Measurements from ENCODE around the gene OGFR.

Gene OGFR

GRCh38 chr20:62825333-62825985, 20.8 kb downstream of the OGFR start:
- no peak for DNase-seq (ENCODE audit: low read depth in 2 of 2)

GRCh38 chr20:62825986-62826645, 21.5 kb downstream of the OGFR start:
- DNase-seq (ENCODE audit: low read depth in 2 of 2), result no peak

- DNase-seq (ENCODE audit: low read depth in 2 of 2), result no peak
Observed at GRCh38 chr20:62826646-62827310, 22.1 kb downstream of the OGFR start.

GRCh38 chr20:62827311-62828038, 22.8 kb downstream of the OGFR start:
- DNase-seq (ENCODE audit: low read depth in 2 of 2), result no peak

DNA sequence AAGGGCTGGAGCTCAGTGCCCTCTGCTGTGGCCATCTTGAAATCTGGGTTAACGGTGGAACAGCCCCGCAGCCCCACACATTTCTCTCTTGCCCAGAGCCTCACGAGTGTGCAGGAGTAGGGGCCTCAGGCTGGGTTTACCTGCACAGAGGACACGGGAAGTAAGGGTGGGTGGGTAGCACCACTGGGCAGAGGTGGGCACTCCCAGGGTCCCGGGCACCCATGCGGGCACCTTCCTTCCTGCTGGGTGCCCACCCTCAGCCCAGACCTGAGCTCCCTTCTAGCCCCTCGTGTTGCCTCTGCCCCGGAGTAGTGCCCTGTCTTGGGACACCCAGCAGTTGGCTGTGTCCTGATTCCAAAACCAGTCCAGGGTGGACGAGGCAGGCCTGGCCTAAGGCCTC, 23.4 kb downstream of the OGFR start:
- no peak for DNase-seq (ENCODE audit: low read depth in 2 of 2)

DNA sequence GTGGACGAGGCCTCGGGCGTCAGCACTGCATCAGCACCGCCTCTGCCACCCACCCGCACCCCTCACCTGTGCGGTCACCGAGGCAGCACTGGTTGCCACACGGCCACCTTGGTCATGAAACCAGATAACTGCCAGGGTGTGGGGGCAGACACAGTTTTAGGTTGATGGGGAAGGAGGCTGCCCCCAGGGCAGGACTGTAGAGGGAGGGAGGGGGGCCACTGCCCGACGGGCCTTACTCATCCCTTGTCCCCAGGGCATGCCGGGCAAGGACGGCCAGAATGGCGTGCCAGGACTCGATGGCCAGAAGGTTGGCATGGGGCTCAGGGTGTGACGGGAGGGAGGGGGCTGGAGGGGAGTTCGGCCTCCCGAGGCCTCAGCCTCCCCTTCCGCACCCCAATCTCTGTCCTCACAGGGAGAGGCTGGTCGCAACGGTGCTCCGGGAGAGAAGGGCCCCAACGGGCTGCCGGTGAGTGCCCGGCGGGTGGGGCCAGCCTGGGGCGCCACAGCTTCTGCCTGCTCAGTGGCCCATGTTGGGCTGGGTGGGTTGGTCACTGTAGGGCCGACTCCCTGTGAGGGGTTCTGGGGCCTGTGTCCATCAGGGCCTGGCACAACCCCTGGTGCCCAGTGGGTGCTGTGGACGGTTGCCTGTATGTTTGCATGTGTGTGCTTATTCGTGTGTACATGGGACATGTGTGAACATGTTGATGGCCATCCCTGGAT, 24.0 kb downstream of the OGFR start:
- DNase-seq (ENCODE audit: low read depth in 2 of 2), result no peak

- DNase-seq (ENCODE audit: low read depth in 2 of 2), result no peak
Observed at GRCh38 chr20:62829231-62830230, 24.9 kb downstream of the OGFR start.

GRCh38 chr20:62830251-62830650, 25.6 kb downstream of the OGFR start:
- DNase-seq (ENCODE audit: low read depth in 2 of 2), result no peak

GRCh38 chr20:62830821-62831220, 26.2 kb downstream of the OGFR start:
- no peak for DNase-seq (ENCODE audit: low read depth in 2 of 2)

DNA sequence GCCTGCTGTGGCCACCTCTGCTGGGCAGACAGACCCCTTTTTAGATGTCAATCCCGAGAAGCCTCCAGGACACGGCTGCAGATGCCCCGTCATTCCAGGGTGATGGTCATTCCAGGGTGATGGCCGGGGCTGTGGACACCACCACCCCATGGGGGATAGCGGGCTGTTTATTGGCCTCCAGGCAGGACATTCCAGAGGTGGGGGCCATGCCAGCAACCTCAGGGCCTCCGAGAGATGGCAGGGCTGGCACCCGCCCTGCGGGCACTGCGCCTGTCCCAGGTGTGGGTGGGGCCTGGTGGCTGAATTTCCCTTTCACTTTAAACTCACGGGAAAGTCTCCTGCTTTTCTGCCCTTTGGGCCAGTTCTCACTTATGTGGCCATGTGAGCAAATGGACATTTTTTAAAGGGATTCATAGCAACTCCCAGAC, 26.7 kb downstream of the OGFR start:
- DNase-seq (ENCODE audit: low read depth in 2 of 2), result no peak

- DNase-seq (ENCODE audit: low read depth in 2 of 2), result no peak
Observed at GRCh38 chr20:62831854-62832211, 27.2 kb downstream of the OGFR start.

GRCh38 chr20:62832212-62832922, 27.7 kb downstream of the OGFR start:
- DNase-seq (ENCODE audit: low read depth in 2 of 2), result no peak

- DNase-seq (ENCODE audit: low read depth in 2 of 2), result no peak
Observed at GRCh38 chr20:62832951-62833391, 28.3 kb downstream of the OGFR start.

GRCh38 chr20:62834967-62835730, 30.5 kb downstream of the OGFR start:
- no peak for DNase-seq (ENCODE audit: low read depth in 2 of 2)

- no peak for DNase-seq (ENCODE audit: low read depth in 2 of 2)
Observed at GRCh38 chr20:62835931-62836861, 31.6 kb downstream of the OGFR start.

- DNase-seq (ENCODE audit: low read depth in 2 of 2), result no peak
Observed at GRCh38 chr20:62836967-62837490, 32.4 kb downstream of the OGFR start.

DNA sequence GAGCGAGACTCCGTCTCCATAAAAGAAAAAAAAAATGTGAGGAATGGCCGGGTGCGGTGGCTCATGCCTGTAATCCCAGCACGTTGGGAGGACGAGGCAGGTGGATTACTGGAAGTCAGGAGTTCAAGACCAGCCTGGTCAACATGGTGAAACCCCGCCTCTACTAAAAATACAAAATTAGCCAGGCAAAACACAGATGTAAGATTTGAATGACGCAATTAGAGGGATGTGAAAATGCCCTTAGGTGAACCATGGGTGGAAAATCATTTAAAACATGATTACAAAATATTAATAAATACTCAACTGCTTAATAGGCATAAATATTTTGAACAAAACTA, 33.1 kb downstream of the OGFR start:
- DNase-seq (ENCODE audit: low read depth in 2 of 2), result no peak
